CD4-positive, alpha-beta memory T cell (primary cell): Measurements from ENCODE around the gene S100A14. TPM values are rescaled to one million over a fixed set of nuclear protein-coding genes. Genes with fewer than 3 reads are reported as not detected.
"Not testable (repeated sequence)": the region's sequence is repeated elsewhere in the genome, so short reads cannot be mapped to it uniquely, and the experiment has no call there.

Experiments
- CTCF ChIA-PET: fragments of 350-600 bp; sonication (Branson Sonifier 250); formaldehyde crosslinking; loops from one replicate; lab custom pipeline; 2021; ENCODE audit warnings: inconsistent platforms; ENCODE audit not compliant: partially characterized antibody; lab: Charles Lee
- POLR2A ChIA-PET: fragments of 350-600 bp; sonication (Branson Sonifier 250); formaldehyde crosslinking; loops from one replicate; lab custom pipeline; 2021; ENCODE audit not compliant: partially characterized antibody; lab: Charles Lee
- DNase-seq, 5 donors: peaks; one replicate each; pipeline versions ENCODE4 v3.0.0 to v3.0.0-alpha.2; 2020 to 2022; ENCODE audit warnings: mixed read lengths in 1 of 5
- H3K27ac ChIP-seq: one replicate; pipeline ENCODE4 v1.7.0; 2013; ENCODE audit warnings: low read depth, low read length
- H3K27me3 ChIP-seq: 2 replicates; pipeline ENCODE4 v1.7.0; 2013; ENCODE audit warnings: mild to moderate bottlenecking, low read length, moderate library complexity; ENCODE audit not compliant: insufficient read depth
- H3K36me3 ChIP-seq: 2 replicates; pipeline ENCODE4 v1.7.0; 2013; ENCODE audit warnings: mild to moderate bottlenecking, low read length, moderate library complexity; ENCODE audit not compliant: insufficient read depth
- H3K4me1 ChIP-seq: 2 replicates; pipeline ENCODE4 v1.7.0; 2013; ENCODE audit warnings: mild to moderate bottlenecking, low read length, moderate library complexity; ENCODE audit not compliant: insufficient read depth
- H3K4me3 ChIP-seq, 2 donors: one replicate each; pipeline ENCODE4 v1.7.0; 2013; ENCODE audit warnings: low read length in 2 of 2, mild to moderate bottlenecking in 1 of 2
- H3K9me3 ChIP-seq, 2 donors: one replicate each; pipeline ENCODE4 v1.7.0; 2013; ENCODE audit warnings: low read length in 2 of 2, control low read depth in 1 of 2; ENCODE audit not compliant: control insufficient read depth in 1 of 2
- H3K27ac Mint-ChIP-seq, 7 donors: one replicate each; pipeline ENCODE4 v1.8.0; 2020 to 2021; ENCODE audit warnings: mixed read lengths in 7 of 7, mild to moderate bottlenecking in 6 of 7, inconsistent platforms in 3 of 7, moderate library complexity in 3 of 7
- H3K27me3 Mint-ChIP-seq, 2 donors: one replicate each; pipeline ENCODE4 v1.8.0; 2020 to 2021; ENCODE audit warnings: mixed read lengths in 2 of 2
- H3K36me3 Mint-ChIP-seq, 2 donors: one replicate each; pipeline ENCODE4 v1.8.0; 2020 to 2021; ENCODE audit warnings: mixed read lengths in 2 of 2, inconsistent platforms in 1 of 2, mild to moderate bottlenecking in 1 of 2
- H3K4me1 Mint-ChIP-seq, 4 donors: one replicate each; pipeline ENCODE4 v1.8.0; 2020 to 2021; ENCODE audit warnings: mixed read lengths in 4 of 4, mild to moderate bottlenecking in 1 of 4
- H3K4me3 Mint-ChIP-seq, 8 donors: one replicate each; pipeline ENCODE4 v1.8.0; 2020 to 2021; ENCODE audit warnings: mixed read lengths in 8 of 8, mild to moderate bottlenecking in 7 of 8, moderate library complexity in 6 of 8, inconsistent platforms in 3 of 8
- H3K9me3 Mint-ChIP-seq, 8 donors: one replicate each; pipeline ENCODE4 v1.8.0; 2020 to 2021; ENCODE audit warnings: mixed read lengths in 8 of 8, mild to moderate bottlenecking in 5 of 8, inconsistent platforms in 3 of 8, moderate library complexity in 1 of 8
- intact Hi-C: fragments of 100-400 bp; cut with micrococcal nuclease; formaldehyde crosslinking; loops from one replicate; pipeline ENCODE4 v1.15.1; 2023
- polyA plus RNA-seq, 2 donors: library from polyadenylated mRNA; unstranded; fragments of 300-500 nt; fragmentation: Illumina TruSeq; gene quantifications; one replicate each; pipeline ENCODE4 v1.2.3, GENCODE V29; 2021
- total RNA-seq, 2 experiments: library from RNA; stranded (reverse); gene quantifications; one replicate each; pipeline ENCODE4 v1.2.3, GENCODE V29; 2021

S100A14 gene
- total and polyA plus RNA-seq, 4 experiments from 2014 or later, result not detected

DNA sequence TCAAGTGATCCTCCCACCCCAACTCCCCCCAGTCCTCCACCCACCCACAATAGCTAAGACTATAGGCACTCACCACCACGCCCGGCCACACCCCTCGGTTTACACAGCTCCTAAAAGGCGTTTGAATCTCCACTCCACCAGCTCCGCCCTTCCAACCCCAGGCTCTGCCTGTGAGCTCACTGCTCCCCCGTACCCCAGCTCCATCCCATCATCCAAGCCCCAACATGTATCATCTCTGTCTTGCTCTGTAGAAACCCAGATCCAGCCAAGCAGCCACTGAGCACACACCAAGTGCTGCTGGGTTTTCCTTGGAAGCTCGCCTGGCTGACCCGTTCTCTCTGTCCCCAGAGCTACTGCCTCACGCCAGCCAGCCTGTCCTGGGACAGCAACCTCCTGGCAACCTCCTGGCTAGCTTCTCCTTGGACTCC lies 38.5 kb downstream of the S100A14 start:
- ChIA-PET POLR2A (no interaction called here), CTCF (interaction anchor here (0.8 to 2.8 kb wide), 6 partner anchors 9 to 68 kb away, joined by 3 to 11 read pairs (median 6); no protein-coding TSS in a partner anchor)
- Mint-ChIP-seq H3K27me3 (peaks cover 12 to 22% of the 10 kb centered on the region in 2 donors), H3K36me3 (no peaks in the 10 kb centered on the region), H3K27ac (peak overlapping the region in 2 of 7 donors; percentile 21 to 48), H3K4me3 (no peak overlapping the region), H3K4me1 (peaks cover 0 to 6% (median under 1%) of the 10 kb centered on the region in 4 donors), H3K9me3 (no peaks in the 10 kb centered on the region)
- H3K27me3 ChIP-seq, result peaks cover 4% of the 10 kb centered on the region
- H3K4me3 ChIP-seq, result no peak overlapping the region
- H3K36me3 ChIP-seq, result no peaks in the 10 kb centered on the region
- H3K9me3 ChIP-seq, result no peaks in the 10 kb centered on the region
- H3K27ac ChIP-seq, result no peak overlapping the region
- DNase-seq, result no peak
- intact Hi-C loops, result no loop called here
- H3K4me1 ChIP-seq, result no peaks in the 10 kb centered on the region

DNA sequence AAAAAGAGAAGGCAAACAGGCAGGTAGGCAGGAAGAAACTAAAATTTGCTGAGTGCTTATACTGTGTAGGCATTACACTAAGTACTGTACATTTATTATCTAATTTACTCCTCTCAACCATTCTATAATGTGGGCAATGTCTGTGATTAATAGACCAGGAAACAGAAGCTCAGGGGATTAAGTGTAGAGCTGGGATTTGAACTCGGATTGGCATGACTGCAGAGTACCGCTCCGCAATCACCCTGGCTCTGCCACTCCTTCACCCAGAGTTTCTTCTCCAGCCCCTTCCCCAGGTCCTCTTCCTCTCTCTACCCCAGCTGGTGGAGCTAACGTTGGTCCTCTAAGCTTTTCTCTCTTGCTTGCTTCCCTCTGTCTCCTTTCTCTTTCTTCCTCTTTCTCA lies 39.0 kb downstream of the S100A14 start:
- DNase-seq, result no peak
- peaks cover 0 to 9% (median under 1%) of the 10 kb centered on the region in 4 donors for H3K4me1 Mint-ChIP-seq
- H3K9me3 Mint-ChIP-seq, result no peaks in the 10 kb centered on the region
- Histone ChIP-seq H3K9me3 (no peaks in the 10 kb centered on the region), H3K27ac (no peak overlapping the region), H3K4me1 (no peaks in the 10 kb centered on the region), H3K4me3 (no peak overlapping the region), H3K36me3 (no peaks in the 10 kb centered on the region), H3K27me3 (peaks cover 4% of the 10 kb centered on the region)
- H3K27ac Mint-ChIP-seq, result no peak overlapping the region
- H3K27me3 Mint-ChIP-seq, result peaks cover 12 to 22% of the 10 kb centered on the region in 2 donors
- ChIA-PET CTCF (interaction anchor here (0.8 to 2.8 kb wide), 6 partner anchors 9 to 67 kb away, joined by 3 to 11 read pairs (median 6); no protein-coding TSS in a partner anchor), POLR2A (no interaction called here)
- no peaks in the 10 kb centered on the region for H3K36me3 Mint-ChIP-seq
- no peak overlapping the region for H3K4me3 Mint-ChIP-seq
- intact Hi-C loops, result no loop called here

DNA sequence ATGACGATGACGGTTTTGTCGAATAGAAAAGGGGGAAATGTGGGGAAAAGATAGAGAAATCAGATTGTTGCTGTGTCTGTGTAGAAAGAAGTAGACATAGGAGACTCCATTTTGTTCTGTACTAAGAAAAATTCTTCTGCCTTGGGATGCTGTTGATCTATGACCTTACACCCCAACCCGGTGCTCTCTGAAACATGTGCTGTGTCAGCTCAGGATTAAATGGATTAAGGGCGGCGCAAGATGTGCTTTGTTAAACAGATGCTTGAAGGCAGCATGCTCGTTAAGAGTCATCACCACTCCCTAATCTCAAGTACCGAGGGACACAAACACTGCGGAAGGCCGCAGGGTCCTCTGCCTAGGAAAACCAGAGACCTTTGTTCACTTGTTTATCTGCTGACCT lies 40.6 kb downstream of the S100A14 start:
- H3K27ac Mint-ChIP-seq, DNase-seq, H3K27ac ChIP-seq, H3K27me3 ChIP-seq, H3K4me3 Mint-ChIP-seq, H3K4me3 ChIP-seq, intact Hi-C loops, H3K4me1 Mint-ChIP-seq, H3K9me3 Mint-ChIP-seq, H3K4me1 ChIP-seq, H3K9me3 ChIP-seq, H3K36me3 ChIP-seq, H3K36me3 Mint-ChIP-seq: not testable (repeated sequence)
- peaks cover 12 to 22% of the 10 kb centered on the region in 2 donors for H3K27me3 Mint-ChIP-seq
- ChIA-PET CTCF (interaction anchor here (0.8 to 1.3 kb wide), 4 partner anchors 17 to 65 kb away, joined by 3 to 5 read pairs (median 4); no protein-coding TSS in a partner anchor), POLR2A (interaction anchor here (1.2 kb wide), 1 partner anchor 43 kb away, joined by 3 read pairs; no protein-coding TSS in a partner anchor)

DNA sequence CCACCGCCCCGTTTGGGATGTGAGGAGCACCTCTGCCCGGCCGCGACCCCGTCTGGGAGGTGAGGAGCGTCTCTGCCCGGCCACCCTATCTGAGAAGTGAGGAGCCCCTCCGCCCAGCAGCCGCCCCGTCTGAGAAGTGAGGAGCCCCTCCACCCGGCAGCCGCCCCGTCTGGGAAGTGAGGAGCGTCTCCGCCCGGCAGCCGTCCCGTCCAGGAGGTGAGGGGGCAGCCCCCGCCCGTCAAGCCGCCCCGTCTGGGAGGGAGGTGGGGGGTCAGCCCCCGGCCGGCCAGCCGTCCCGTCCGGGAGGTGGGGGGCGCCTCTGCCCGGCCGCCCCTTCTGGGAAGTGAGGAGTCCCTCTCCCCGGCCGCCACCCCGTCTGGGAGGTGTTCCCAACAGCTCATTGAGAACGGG lies 41.0 kb downstream of the S100A14 start:
- intact Hi-C loops, H3K36me3 Mint-ChIP-seq, H3K36me3 ChIP-seq, H3K4me1 Mint-ChIP-seq, H3K27ac ChIP-seq, H3K4me3 Mint-ChIP-seq, DNase-seq, H3K4me3 ChIP-seq, H3K27ac Mint-ChIP-seq, H3K9me3 ChIP-seq, H3K27me3 ChIP-seq, H3K4me1 ChIP-seq, CTCF ChIA-PET, H3K9me3 Mint-ChIP-seq: not testable (repeated sequence)
- POLR2A ChIA-PET, result interaction anchor here (1.2 kb wide), 1 partner anchor 43 kb away, joined by 3 read pairs; no protein-coding TSS in a partner anchor
- H3K27me3 Mint-ChIP-seq, result peaks cover 12 to 22% of the 10 kb centered on the region in 2 donors

DNA sequence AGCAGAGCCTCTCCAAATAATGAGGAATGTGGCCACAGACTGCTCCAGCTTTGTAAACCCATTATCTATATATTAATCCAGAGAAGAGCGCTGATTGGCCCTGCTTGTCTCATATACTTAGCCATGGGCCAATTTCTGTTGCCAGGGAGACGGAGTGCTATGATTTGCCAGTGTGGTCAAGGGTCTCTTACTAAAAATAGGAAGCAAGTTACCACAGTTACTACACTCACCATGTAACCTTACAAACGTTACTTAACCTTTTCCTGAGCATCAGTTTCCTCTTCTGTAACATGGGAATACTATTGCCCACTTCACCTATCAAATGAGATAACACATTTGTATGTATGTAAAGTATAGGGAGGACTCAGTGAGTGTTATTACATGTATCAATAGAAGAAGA lies 42.8 kb downstream of the S100A14 start:
- no peaks in the 10 kb centered on the region for H3K9me3 Mint-ChIP-seq
- peaks cover 7% of the 10 kb centered on the region for H3K4me1 ChIP-seq
- peaks cover 5 to 11% of the 10 kb centered on the region in 2 donors for H3K27me3 Mint-ChIP-seq
- POLR2A ChIA-PET, result interaction anchor here (1.3 kb wide), 1 partner anchor 28 kb away, joined by 4 read pairs; the partner anchor contains the start of gene S100A4
- H3K27me3 ChIP-seq, result peaks cover 3% of the 10 kb centered on the region
- no peak overlapping the region for H3K4me3 Mint-ChIP-seq
- H3K4me1 Mint-ChIP-seq, result peaks cover 4 to 20% (median 6%) of the 10 kb centered on the region in 4 donors
- no peak for DNase-seq
- H3K9me3 ChIP-seq, result no peaks in the 10 kb centered on the region
- no peaks in the 10 kb centered on the region for H3K36me3 ChIP-seq
- H3K27ac Mint-ChIP-seq, result peak overlapping the region in 1 of 7 donors; percentile 27
- H3K36me3 Mint-ChIP-seq, result no peaks in the 10 kb centered on the region
- H3K4me3 ChIP-seq, result no peak overlapping the region
- intact Hi-C loops, result no loop called here
- CTCF ChIA-PET, result interaction anchor here (0.9 to 7.5 kb wide), 9 partner anchors 15 to 170 kb away, joined by 3 to 243 read pairs (median 9); partner anchors contain the start of genes S100A14 and S100A6
- H3K27ac ChIP-seq, result no peak overlapping the region

DNA sequence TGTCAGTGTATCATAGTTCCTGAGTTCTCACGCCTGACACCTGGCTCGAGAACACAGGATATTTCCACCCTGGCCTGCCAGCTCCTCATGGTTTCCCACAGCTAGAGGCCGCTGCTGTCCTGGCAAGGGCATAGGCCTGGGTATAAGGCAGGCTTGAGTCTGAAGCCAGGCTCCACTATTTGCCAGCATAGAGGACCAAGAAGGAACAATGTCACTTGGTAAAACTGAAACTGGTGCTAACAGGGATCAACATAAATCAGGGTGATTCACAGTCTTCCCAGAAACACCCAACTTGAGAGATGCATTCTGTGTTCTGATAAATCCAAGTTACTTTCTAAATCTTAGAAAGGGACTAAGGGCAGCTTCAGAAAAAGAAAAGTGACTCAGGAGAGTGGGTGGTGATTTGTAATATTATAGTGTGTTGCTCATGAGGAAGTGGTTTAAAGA lies 43.5 kb downstream of the S100A14 start:
- Histone ChIP-seq H3K4me1 (peaks cover 14% of the 10 kb centered on the region), H3K4me3 (no peak overlapping the region), H3K27me3 (no peaks in the 10 kb centered on the region), H3K36me3 (no peaks in the 10 kb centered on the region), H3K27ac (no peak overlapping the region), H3K9me3 (no peaks in the 10 kb centered on the region)
- peak overlapping the region in 3 of 7 donors; percentile 15 to 41 (median 27) for H3K27ac Mint-ChIP-seq
- no peaks in the 10 kb centered on the region for H3K36me3 Mint-ChIP-seq
- POLR2A ChIA-PET, result interaction anchor here (1.3 to 5.8 kb wide), 2 partner anchors 27 to 39 kb away, joined by 4 to 103 read pairs; partner anchors contain the start of genes S100A4 and S100A6
- H3K27me3 Mint-ChIP-seq, result peaks cover 0 to 5% of the 10 kb centered on the region in 2 donors
- intact Hi-C loops, result loop anchor here (1.0 kb wide), 2 partner anchors 177 to 414 kb away; partner anchors contain the start of gene RAB13
- H3K9me3 Mint-ChIP-seq, result no peaks in the 10 kb centered on the region
- CTCF ChIA-PET, result interaction anchor here (0.9 to 7.5 kb wide), 16 partner anchors 11 to 178 kb away, joined by 3 to 243 read pairs (median 6); partner anchors contain the start of genes S100A14, S100A4 and S100A6
- peaks cover 9 to 27% (median 12%) of the 10 kb centered on the region in 4 donors for H3K4me1 Mint-ChIP-seq
- no peak overlapping the region for H3K4me3 Mint-ChIP-seq
- peak in 4 of 5 donors; percentile 24 to 45 (median 30) for DNase-seq

DNA sequence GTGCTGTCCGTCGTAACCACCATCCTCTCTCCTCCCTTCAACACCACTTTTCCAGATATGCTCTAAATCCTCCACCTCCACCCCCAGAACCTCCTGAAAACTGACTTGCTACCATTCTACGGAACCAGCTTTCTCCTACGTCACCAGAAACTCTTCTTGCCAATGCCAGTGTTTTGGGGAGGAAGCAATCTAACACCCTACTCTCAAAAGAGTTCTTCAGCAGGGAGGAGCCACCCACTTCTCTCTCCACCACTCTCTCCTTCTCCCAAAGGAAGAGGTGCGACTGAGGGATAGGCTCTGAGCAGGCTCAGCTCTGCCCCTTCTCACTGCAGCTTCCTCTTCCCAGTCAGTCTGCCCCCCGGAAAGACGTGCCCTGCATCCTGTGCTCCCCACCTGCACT lies 44.4 kb downstream of the S100A14 start:
- Mint-ChIP-seq H3K4me1 (peaks cover 13 to 33% (median 18%) of the 10 kb centered on the region in 4 donors), H3K27me3 (no peaks in the 10 kb centered on the region), H3K27ac (peak overlapping the region in 1 of 7 donors; percentile 49), H3K36me3 (no peaks in the 10 kb centered on the region), H3K4me3 (no peak overlapping the region), H3K9me3 (no peaks in the 10 kb centered on the region)
- H3K27me3 ChIP-seq, result no peaks in the 10 kb centered on the region
- no peak overlapping the region for H3K4me3 ChIP-seq
- POLR2A ChIA-PET, result interaction anchor here (5.8 kb wide), 1 partner anchor 38 kb away, joined by 103 read pairs; the partner anchor contains the start of gene S100A6
- H3K9me3 ChIP-seq, result no peaks in the 10 kb centered on the region
- H3K4me1 ChIP-seq, result peaks cover 21% of the 10 kb centered on the region
- CTCF ChIA-PET, result interaction anchor here (1.0 to 7.5 kb wide), 15 partner anchors 10 to 179 kb away, joined by 3 to 243 read pairs (median 7); partner anchors contain the start of genes S100A4 and S100A6
- DNase-seq, result no peak
- intact Hi-C loops, result loop anchor here (1.0 kb wide), 2 partner anchors 178 to 415 kb away; partner anchors contain the start of gene RAB13
- no peak overlapping the region for H3K27ac ChIP-seq
- H3K36me3 ChIP-seq, result no peaks in the 10 kb centered on the region
